HepG2 (cell line): ENCODE results near the gene JAGN1.

Experiments
- CHD2 ChIP-seq: IDR thresholded peaks from 2 replicates; pipeline ENCODE4 v1.6.1; 2011; ENCODE audit warnings: low read depth, low read length, improper control_type of control experiment
- ELF4 ChIP-seq: sonication (generic); formaldehyde crosslinking; IDR thresholded peaks from 2 replicates; pipeline ENCODE4 v1.5.0; 2020; ENCODE audit warnings: missing genetic modification reagents, mild to moderate bottlenecking, moderate library complexity, borderline replicate concordance
- ETV6 ChIP-seq: sonication (generic); formaldehyde crosslinking; conservative IDR thresholded peaks from 2 replicates; pipeline ENCODE4 v1.4.0; 2020; ENCODE audit warnings: missing genetic modification reagents
- LCORL ChIP-seq, 2 experiments: fragments of 450-650 bp in 1 of 2; sonication (generic) in 1 of 2; formaldehyde crosslinking in 1 of 2; IDR thresholded peaks; 2 replicates each; pipeline versions ENCODE4 v1.5.0 to v1.6.1; 2017 to 2020; ENCODE audit warnings: antibody characterized with exemption in 1 of 2, missing genetic modification reagents in 1 of 2
- POLR2A ChIP-seq, 2 experiments: IDR thresholded peaks; 2 replicates each; pipeline ENCODE4 v1.6.1; 2011; ENCODE audit warnings: low read depth in 2 of 2, low read length in 2 of 2, mild to moderate bottlenecking in 1 of 2, moderate library complexity in 1 of 2; ENCODE audit not compliant: insufficient read depth in 1 of 2
- RNF2 ChIP-seq: fragments of 450-650 bp; conservative IDR thresholded peaks from 2 replicates; pipeline ENCODE4 v1.6.1; 2016; ENCODE audit warnings: low read depth
- SIN3B ChIP-seq: fragments of 150-350 bp; IDR thresholded peaks from 2 replicates; pipeline ENCODE4 v1.6.1; 2014; ENCODE audit warnings: low read length
- TEF ChIP-seq: sonication (generic); formaldehyde crosslinking; IDR thresholded peaks from 2 replicates; pipeline ENCODE4 v1.5.0; 2020; ENCODE audit warnings: missing genetic modification reagents
- ZFP37 ChIP-seq: sonication (generic); formaldehyde crosslinking; IDR thresholded peaks from 2 replicates; pipeline ENCODE4 v1.4.0; 2020; ENCODE audit warnings: missing genetic modification reagents, borderline replicate concordance
- TF ChIP-seq, protein P1 (sequence below): sonication (generic); formaldehyde crosslinking; IDR thresholded peaks from 2 replicates; pipeline ENCODE4 v1.4.0; 2020; ENCODE audit warnings: missing genetic modification reagents, borderline replicate concordance

GRCh38 chr3:9859530-9860025 lies 30.8 kb upstream of the JAGN1 start:
- TF ChIP-seq LCORL (IDR thresholded peaks at IDR 0.05) = no peak
- TF ChIP-seq LCORL (CRISPR knock-in tag; IDR thresholded peaks at IDR 0.05) = no peak
- TF ChIP-seq CHD2 = no peak
- TF ChIP-seq ZFP37 = no peak
- no peak for TF ChIP-seq ELF4 (CRISPR knock-in tag)
- no peak for TF ChIP-seq TEF (CRISPR knock-in tag)
- no peak for TF ChIP-seq SIN3B
- TF ChIP-seq POLR2A (IDR thresholded peaks at IDR 0.05; ENCODE audit: insufficient read depth in 1 of 2, low read depth in 2 of 2, low read length in 2 of 2) = no peak
- TF ChIP-seq, protein P1, sequence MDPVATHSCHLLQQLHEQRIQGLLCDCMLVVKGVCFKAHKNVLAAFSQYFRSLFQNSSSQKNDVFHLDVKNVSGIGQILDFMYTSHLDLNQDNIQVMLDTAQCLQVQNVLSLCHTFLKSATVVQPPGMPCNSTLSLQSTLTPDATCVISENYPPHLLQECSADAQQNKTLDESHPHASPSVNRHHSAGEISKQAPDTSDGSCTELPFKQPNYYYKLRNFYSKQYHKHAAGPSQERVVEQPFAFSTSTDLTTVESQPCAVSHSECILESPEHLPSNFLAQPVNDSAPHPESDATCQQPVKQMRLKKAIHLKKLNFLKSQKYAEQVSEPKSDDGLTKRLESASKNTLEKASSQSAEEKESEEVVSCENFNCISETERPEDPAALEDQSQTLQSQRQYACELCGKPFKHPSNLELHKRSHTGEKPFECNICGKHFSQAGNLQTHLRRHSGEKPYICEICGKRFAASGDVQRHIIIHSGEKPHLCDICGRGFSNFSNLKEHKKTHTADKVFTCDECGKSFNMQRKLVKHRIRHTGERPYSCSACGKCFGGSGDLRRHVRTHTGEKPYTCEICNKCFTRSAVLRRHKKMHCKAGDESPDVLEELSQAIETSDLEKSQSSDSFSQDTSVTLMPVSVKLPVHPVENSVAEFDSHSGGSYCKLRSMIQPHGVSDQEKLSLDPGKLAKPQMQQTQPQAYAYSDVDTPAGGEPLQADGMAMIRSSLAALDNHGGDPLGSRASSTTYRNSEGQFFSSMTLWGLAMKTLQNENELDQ (CRISPR knock-in tag) = no peak
- TF ChIP-seq RNF2 = no peak
- no peak for TF ChIP-seq ETV6 (CRISPR knock-in tag)
